GM21529 (cell line): Measurements from ENCODE around the gene MAG.

ENCODE experiments used
- ATAC-seq: cut with Tn5 transposase; IDR thresholded peaks from one replicate; pipeline ENCODE4 v1.9.1; 2021; ENCODE audit not compliant: unreplicated experiment

MAG gene

GRCh38 chr19:35315883-35316282 lies 23.9 kb downstream of the MAG start:
- no peak for ATAC-seq

DNA sequence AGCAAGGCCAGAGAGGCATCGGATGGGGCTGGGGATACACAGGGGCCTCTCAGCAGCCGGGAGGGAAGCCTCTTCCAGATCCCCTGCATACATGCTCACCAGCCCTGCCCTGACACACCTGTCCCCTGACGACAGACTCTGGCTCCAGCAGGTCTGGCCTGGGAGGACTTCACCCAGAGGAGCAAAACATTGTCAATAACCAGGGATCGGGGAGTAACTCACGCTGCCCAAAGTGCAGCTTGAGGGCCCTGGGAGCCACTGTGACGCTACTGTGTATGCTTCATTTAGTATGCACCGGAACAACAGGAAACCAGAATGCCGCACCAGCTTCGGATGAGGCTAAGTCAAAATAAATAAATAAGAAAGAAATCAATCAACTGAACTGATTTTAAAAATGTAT lies 24.6 kb downstream of the MAG start:
- ATAC-seq, result no peak

DNA sequence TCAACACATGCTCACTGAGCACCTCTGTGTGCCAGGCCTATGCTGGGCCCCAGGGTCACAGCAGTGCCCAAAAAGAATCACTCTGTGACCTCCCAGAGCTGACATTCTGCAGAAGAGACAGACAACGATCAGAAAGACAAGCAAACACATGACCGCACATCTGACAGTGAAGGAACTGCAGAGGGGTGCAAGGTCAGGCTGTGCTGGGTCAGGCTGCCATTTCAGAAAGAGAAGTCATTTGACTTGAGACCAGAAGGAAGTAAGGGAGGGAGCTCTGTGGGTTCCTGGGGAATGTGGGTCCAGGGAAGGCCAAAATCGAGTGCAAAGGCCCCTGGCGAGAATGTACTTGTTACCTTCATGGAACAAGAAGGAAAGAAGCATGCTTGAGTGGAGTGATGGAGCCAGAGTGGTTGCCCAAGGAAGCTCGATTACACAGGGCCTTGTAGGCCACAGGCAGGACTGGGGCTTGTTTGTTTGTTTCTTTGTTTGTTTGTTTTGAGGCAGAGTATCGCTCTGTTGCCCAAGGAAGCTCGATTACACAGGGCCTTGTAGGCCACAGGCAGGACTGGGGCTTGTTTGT lies 25.6 kb downstream of the MAG start:
- no peak for ATAC-seq

DNA sequence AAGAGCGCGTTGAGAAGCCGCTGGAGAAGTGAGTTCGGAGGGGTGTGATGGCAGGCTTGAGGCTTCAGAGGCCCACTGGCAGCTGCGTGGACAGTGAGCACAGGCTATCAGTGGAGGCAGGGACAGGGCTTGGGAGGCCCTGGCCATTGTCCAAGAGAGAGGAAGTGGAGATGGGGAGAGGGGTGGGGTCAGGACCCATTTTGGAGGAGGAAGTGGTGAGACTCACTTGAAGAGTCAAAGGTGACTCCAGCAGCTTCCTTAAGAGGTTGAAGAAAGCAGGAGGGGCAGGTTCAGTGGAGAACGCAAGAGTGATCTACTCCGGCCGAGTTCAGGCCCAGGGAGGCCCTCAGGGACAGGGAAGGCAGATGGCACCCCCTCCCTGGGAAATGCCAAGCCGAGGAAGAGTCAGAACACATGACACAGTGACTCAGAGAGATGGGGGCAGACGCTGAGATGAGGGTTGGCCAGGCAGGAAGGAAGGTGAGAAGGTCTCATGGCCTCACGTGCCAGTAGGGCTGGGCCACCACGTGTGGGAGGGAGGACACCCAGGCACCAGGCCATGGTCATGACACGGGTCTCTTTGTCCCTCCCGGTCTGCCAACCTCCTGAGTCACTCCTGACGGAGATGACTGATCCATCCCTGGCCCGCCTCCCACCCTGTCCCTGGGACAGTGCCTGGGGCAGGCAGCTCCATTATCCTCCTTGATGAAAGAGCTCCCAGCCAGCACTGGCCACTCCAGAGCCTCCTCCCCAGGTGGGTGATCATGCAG lies 26.9 kb downstream of the MAG start:
- ATAC-seq, result no peak

GRCh38 chr19:35320065-35320713 lies 28.2 kb downstream of the MAG start:
- no peak for ATAC-seq

DNA sequence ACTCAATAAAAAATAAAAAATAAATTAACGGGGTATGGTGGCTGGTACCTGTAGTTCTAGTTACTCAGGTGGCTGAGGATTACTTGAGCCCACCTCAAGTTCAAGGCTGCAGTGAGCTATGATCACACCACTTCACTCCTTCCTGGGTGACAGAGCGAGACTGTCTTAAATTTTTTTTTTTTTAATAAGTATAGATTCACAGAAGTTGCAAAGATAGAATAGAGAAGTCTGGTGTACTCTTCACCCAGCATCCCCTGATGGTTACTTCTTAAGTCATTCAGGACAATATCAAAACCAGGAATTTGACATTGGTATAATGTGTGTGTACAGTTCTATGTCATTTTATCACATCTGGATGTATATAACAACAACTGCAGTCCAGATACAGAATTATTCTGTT lies 29.3 kb downstream of the MAG start:
- ATAC-seq, result no peak

- ATAC-seq, result no peak
These were observed 30.1 kb downstream of the MAG start for GRCh38 chr19:35322014-35322413.

DNA sequence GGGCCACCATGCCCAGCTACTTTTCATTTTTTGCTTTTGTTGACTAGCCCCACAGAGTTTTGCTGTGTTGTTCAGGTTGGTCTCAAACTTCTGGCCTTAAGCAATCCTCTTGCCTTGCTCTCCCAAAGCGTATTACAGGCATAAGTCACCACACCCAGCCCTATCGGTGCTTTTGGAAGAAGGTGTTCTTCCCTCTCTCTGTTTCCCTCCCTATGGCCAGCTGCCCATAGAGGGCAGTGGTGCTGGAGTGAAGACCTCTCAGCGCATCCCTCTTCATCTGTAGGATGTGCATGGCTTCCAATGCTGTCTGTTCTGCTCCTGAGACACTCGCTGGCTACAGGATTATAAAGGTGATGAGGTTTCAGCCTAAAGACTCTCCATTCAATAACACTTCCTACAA lies 35.7 kb downstream of the MAG start:
- no peak for ATAC-seq

DNA sequence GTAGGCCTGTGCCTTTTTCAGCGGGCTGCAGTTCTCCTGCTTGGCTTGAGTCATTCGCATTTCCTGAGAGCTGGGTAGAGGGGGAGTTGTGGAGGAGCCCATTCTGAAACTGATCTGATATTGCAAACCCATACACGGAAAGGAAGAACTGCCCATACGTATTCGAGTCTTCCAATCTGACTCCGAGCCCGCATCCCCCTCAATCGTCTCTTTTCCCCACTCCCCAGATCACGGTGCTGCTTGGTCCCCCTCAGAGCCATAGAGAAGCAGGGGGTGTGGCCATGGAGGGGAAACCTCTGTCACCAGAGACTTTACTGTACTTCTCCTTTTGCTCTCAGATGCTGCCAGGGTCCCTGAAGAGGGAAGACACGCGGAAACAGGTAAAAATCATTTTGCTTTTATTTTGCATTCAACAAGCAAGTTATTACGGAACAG lies 36.9 kb downstream of the MAG start, which contains the start of gene CD22:
Gene CD22, plus strand, starts transcription at position 337 of the 435 bp plus-strand sequence. CDS start 2,854 bp downstream, outside the sequence.
- ATAC-seq, result no peak

DNA sequence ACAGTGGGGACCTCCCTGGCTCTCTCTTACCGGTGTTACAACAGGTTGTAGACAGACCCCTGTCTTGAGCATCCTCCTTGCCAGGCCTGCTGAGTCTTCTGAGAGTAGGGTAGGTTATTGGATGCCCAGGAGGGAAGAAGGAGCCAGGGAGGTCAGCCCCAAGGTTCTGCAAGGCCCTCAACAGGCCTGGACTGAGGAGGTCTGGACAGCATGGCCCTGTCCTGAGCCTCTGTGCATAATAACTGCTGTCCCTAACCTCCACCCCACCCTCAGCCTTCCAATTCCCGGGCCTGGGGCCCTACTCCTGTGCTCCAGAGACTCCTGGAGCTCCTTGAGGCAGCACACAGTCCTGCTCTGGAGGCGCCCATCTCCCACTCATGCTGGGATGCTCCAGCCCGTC lies 37.4 kb downstream of the MAG start:
- ATAC-seq, result no peak

- ATAC-seq, result peak; percentile 46
These were observed 38.5 kb downstream of the MAG start for GRCh38 chr19:35330475-35330874.

GRCh38 chr19:35331551-35332214 lies 39.7 kb downstream of the MAG start:
- ATAC-seq, result no peak

- ATAC-seq, result no peak
These were observed 40.9 kb downstream of the MAG start for GRCh38 chr19:35332817-35333216.

GRCh38 chr19:35334144-35334753 lies 42.3 kb downstream of the MAG start:
- no peak for ATAC-seq

- no peak for ATAC-seq
These were observed 44.4 kb downstream of the MAG start for GRCh38 chr19:35336166-35336955.

DNA sequence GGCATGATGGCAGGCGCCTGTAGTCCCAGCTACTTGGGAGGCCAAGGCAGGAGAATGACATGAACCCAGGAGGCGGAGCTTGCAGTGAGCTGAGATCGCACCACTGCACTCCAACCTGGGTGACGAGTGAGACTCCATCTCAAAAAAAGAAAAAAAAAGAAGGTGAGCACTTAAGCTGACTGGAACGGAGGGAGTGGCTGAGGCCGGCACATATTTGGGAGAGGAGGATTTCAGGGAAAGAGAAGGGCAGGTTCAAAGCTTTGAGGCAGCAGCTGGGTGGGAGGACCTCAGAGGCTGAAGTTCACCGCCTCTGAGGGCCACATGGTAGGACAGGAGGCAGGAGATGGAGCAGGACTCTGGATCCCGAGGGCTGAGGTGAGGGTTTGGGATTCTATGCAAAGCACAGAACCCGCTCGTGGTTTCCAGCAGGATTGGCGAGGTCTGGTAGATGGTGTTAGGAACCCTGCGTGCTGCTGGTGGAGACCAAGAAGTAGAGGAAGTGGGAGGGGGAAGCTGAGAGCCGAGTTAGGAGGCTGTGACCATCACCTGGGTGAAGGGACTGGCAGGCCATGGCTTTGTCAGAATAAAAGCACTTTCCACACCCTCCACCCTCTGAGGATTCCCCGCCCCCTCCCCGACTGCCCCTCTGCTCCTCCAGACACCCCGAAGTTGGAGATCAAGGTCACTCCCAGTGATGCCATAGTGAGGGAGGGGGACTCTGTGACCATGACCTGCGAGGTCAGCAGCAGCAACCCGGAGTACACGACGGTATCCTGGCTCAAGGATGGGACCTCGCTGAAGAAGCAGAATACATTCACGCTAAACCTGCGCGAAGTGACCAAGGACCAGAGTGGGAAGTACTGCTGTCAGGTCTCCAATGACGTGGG lies 45.4 kb downstream of the MAG start:
- no peak for ATAC-seq

DNA sequence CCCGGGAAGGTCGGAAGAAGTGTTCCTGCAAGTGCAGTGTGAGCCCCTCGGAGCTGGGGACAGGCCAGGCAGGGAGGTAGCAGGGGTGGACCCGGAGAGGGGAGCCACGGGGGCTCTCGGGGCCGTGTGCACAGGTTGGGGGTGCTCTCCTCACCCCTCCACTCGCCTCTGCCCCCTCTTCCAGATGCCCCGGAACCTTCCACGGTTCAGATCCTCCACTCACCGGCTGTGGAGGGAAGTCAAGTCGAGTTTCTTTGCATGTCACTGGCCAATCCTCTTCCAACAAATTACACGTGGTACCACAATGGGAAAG lies 46.0 kb downstream of the MAG start:
- ATAC-seq, result no peak

GRCh38 chr19:35340431-35340830 lies 48.5 kb downstream of the MAG start:
- ATAC-seq, result no peak

DNA sequence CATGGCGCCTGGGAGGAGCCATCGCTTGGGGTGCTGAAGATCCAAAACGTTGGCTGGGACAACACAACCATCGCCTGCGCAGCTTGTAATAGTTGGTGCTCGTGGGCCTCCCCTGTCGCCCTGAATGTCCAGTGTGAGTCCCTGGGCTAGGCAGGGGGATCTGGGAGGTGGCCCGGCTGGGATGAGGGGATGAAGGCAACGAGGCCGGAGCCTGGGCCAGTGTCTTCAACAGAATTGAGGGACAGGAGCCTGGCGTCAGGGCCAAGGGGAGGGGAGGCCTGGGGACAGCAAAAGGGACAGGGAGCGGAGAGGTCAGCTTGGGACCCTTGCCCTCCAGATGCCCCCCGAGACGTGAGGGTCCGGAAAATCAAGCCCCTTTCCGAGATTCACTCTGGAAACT lies 49.0 kb downstream of the MAG start:
- no peak for ATAC-seq
